T-helper 1 cell treated with Interleukin-12 subunit alpha and Interleukin-12 subunit beta and Interleukin-4 antibody, amounts not matched to agents 30 ng/mL and 1 ng/mL, for 36 hours (primary cell): ENCODE results near the gene NAGK. TPM values are rescaled to one million over a fixed set of nuclear protein-coding genes. Genes with fewer than 3 reads are reported as not detected.
"Not testable (repeated sequence)": the region's sequence is repeated elsewhere in the genome, so short reads cannot be mapped to it uniquely, and the experiment has no call there.

Experiments
- intact Hi-C: fragments of 100-400 bp; cut with micrococcal nuclease; formaldehyde crosslinking; loops from one replicate; pipeline ENCODE4 v1.15.1; 2024
- total RNA-seq: library from RNA; stranded (reverse); gene quantifications from 2 replicates; pipeline ENCODE4 v1.2.3, GENCODE V29; 2022

Gene NAGK
- total RNA-seq, 1 donor from 2014 or later = 145 TPM

DNA sequence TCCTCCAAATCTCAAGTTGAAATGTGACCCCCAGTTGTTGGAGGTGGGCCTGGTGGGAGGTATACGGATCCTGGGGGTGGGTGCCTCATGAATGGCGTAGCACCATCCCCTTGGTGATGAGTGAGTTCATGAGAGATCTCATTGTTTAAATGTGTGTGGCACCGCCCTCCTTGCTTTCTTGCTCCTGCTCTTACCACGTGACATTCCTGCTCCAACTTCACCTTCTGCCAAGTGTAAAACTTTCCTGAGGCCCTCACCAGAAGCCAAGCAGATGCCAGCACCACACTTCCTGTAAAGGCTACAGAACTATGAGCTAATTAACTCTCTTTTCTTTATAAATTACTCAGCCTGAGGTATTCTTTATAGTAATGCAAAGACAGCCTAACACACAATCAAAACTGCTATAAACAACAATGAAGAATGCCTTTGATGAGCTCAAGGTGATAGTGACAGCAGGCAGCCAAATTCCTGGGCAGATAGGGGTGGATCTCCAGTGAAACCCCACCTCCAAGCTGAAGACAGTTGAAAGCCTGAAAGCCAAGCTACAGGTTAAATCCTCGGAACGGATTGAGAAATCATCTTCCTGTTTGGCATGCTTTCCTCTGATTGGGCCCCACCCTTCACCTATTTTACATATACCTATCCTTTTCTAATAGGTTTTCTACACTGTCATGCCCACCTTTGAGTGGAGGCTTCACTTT is 34.7 kb downstream of the NAGK start:
- intact Hi-C loops = no loop called here

GRCh38 chr2:71103809-71104208 is 35.4 kb downstream of the NAGK start:
- intact Hi-C loops = no loop called here

DNA sequence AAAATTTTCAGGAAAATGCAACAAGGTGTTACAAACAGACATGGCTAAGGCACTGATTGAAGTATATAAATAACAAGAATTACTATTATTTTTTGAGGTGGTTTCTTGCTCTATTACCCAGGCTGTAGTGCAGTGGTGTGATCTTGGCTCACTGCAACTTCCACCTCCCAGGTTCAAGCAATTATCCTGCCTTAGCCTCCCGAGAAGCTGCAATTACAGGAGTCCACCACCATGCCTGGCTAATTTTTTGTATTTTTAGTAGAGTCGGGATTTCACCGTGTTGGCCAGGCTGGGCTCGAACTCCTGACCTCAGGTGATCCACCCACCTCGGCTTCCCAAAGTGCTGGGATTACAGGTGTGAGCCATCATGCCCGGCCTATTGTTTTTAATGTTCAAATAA is 38.0 kb downstream of the NAGK start:
- intact Hi-C loops = not testable (repeated sequence)

DNA sequence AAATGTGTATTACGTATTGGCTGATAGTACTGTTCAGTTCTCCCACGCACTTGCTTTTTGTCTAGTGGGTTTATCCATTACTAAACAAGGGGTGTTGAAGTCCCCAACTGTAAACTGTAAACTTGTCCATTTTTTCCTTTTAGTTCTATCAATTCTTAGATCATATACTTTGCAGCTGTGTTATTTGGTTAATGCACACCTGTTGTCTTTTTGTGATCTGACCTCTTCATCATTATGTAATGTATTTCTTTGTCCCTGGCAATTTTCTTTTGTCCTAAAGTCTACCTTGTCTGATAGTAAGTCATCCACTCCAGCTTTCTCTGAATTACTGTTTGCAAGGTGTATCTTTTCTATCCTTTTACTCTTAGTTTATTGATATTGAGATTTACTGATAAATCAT is 39.6 kb downstream of the NAGK start:
- intact Hi-C loops = no loop called here

DNA sequence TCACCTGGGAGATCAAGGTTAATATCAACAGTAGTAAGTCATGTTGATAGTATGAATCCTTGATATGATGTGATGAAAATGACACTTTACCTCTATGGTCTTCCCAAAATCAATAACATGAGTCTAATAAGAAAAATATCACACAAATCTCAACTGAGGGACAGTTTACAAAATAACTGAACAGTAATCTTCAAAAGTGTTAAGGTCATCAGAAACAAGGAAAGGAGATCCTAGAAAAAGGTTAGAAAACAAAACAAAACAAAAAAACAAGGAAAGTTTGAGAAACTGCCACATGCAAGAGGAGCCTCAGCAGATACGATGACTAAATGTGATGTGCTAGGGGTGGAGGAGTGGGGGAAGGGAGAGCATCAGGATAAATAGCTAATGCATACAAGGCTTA is 45.4 kb downstream of the NAGK start:
- intact Hi-C loops = no loop called here

DNA sequence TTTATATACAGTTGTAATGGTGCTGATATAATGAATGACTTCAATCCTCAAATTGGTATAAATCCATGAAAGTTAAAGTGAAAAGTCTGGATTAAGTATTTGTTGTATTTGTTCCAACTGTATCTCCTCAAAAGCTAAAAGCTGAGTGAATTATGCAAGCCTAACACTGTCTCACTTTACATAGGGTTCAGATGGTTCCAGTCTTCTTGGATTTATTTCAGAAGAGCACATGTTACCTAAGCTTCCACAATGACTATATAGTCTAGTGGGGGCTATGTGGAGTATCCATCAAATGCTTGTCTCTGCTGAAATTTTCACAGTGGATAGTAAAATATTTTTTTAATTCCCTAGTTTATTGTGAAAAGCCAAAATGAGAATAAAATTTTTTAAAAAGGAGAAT is 48.6 kb downstream of the NAGK start:
- intact Hi-C loops = no loop called here

DNA sequence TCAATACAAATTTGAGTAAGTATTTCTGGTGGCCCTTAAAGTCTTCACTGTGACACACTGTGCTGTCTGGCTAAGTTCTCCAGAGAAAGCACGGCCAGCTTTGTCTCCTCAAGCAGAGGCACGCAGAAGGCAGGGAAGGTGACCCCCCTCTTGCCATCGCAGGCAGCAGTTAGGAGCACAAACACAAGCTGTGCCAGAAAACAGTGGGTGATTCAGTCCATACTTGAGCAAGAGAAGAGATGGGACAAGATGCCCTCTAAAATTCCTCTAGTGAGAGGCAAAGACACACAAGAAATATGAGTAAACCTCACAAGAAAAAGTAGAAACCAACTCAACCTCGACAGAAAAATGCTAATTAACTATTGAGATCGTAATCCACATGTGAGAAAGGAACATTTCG is 51.7 kb downstream of the NAGK start:
- intact Hi-C loops = no loop called here

- intact Hi-C loops = no loop called here
Observed at GRCh38 chr2:71121479-71121878, 53.0 kb downstream of the NAGK start.

DNA sequence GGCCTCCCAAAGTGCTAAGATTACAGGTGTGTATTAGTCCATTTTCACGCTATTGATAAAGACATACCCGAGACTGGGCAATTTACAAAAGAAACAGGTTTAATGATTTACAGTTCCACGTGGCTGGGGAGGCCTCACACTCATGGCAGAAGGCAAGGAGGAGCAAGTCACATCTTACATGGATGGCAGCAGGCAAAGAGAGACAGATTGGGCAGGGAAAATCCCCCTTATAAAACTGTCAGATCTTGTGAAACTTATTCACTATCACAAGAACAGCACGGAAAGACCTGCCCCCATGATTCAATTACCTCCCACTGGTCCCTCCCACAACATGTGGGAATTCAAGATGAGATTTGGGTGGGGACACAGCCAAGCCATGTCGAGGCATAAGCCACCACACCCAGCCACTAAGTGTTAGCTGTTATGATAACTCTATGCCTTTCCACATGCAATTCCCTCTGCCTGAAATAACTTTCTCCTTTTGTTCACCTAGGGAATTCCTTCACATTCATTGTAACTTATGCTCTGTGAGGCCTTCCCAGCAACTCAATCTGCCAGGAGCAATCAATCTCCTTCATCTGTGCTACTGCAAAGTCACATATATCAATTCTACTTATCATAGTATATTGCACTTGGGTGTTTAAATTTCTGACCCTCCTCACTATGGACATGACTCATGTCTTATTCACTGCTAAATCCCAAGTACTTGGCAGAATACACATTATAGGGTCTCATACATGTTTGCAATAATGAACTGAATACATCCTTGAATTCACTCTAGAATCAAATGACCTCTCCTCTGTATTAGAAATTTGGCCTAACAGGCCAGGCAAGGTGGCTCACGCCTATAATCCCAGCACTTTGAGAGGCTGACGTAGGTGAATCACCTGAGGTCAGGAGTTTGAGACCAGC is 54.2 kb downstream of the NAGK start:
- intact Hi-C loops = no loop called here

DNA sequence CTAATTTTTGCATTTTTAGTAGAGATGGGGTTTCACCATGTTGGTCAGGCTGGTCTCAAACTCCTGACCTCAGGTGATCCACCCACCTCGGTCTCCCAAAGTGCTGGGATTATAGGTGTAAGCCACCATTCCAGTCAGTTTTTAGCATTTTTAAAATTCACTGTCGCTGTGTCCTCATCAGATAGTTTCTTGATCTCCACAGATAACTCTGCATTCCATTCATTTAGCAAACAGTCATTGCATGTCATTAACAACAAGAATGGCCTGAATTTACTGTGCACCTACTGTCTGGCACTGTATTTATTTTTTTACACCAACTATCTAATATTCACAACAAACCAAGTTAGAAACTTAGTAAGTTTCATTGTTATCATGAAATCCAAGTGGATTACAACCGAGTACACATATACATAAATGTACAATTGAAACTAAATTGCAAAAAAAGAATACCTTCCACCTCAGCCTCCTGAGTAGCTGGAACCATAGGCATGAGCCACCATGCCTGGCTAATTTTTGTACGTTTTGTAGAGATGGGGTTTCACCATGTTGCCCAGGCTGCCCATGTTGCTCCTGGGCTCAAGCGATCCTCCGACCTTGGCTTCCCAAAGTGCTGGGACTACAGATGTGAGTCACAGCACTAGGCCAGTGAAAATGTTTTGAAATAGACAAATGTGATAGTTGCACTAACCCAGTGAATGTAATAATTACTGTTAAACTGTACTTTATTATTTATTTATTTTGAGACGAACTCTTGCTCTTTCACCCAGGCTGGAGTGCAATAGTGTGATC is 57.3 kb downstream of the NAGK start:
- intact Hi-C loops = no loop called here

DNA sequence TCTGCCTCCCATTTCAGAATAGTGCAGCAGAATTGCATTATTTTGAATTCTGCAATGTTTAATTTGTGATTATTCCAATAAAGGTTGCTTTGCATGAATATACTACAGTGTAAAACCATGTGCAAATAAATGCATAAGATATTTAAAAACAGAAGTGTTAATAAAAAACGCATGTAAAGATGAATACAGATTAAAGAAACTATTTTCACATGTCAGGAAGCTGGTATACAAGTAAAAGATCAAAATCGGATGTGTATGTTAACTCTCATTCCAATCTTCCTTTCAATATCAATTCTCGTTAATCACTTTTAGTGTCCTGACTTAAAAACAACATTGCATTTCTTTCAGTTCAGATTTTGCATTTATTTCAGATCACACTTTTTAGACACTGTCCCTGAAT is 58.5 kb downstream of the NAGK start:
- intact Hi-C loops = no loop called here

Other genes starting within 250 kb of the NAGK start
- gene CLEC4F, start 248.0 kb upstream of the NAGK start, total RNA-seq = 0.12 and 0.27 TPM in 2 replicates
- gene CD207, start 232.8 kb upstream of the NAGK start, total RNA-seq = not detected in 2 replicates
- gene VAX2, start 168.1 kb upstream of the NAGK start, total RNA-seq = not detected in 2 replicates
- not detected in 2 replicates for gene ATP6V1B1, start 132.7 kb upstream of the NAGK start, total RNA-seq
- gene ANKRD53, start 90.0 kb upstream of the NAGK start, total RNA-seq = not detected in 2 replicates
- 61.6 and 63.6 TPM in 2 replicates for gene TEX261, start 73.8 kb upstream of the NAGK start, total RNA-seq
- gene MCEE, start 61.6 kb downstream of the NAGK start, total RNA-seq = 16.3 and 17.4 TPM in 2 replicates
- gene MPHOSPH10, start 62.0 kb downstream of the NAGK start, total RNA-seq = 42.5 and 43.5 TPM in 2 replicates
- gene PAIP2B, start 158.5 kb downstream of the NAGK start, total RNA-seq = 0.66 and 0.74 TPM in 2 replicates